Measurements from ENCODE around the gene ITPR3.

ITPR3 gene

GRCh38 chr6:33711140-33712129 lies 90.3 kb downstream of the ITPR3 start, which contains the start of gene UQCC2:
TSS of gene UQCC2 (minus strand) at chr6:33711700. CDS start at chr6:33711686, 14 bp downstream.
- Mint-ChIP-seq H3K27ac (peak within 1 kb of the TSS; percentile 97), H3K4me1 (peaks cover 55% of the 10 kb centered on the region), H3K27me3 (ENCODE audit: low read depth, poor library complexity) (peaks cover 26% of the 10 kb centered on the region), H3K9me3 (no peaks in the 10 kb centered on the region), H3K36me3 (ENCODE audit: low read depth) (peaks cover 36% of the 10 kb centered on the region), H3K4me3 (peak within 1 kb of the TSS; percentile 96)
- DNase-seq = peak; percentile 99
- TF ChIP-seq, protein P1, sequence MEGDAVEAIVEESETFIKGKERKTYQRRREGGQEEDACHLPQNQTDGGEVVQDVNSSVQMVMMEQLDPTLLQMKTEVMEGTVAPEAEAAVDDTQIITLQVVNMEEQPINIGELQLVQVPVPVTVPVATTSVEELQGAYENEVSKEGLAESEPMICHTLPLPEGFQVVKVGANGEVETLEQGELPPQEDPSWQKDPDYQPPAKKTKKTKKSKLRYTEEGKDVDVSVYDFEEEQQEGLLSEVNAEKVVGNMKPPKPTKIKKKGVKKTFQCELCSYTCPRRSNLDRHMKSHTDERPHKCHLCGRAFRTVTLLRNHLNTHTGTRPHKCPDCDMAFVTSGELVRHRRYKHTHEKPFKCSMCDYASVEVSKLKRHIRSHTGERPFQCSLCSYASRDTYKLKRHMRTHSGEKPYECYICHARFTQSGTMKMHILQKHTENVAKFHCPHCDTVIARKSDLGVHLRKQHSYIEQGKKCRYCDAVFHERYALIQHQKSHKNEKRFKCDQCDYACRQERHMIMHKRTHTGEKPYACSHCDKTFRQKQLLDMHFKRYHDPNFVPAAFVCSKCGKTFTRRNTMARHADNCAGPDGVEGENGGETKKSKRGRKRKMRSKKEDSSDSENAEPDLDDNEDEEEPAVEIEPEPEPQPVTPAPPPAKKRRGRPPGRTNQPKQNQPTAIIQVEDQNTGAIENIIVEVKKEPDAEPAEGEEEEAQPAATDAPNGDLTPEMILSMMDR (IDR thresholded peaks at IDR 0.05) = peak; percentile 45

DNA sequence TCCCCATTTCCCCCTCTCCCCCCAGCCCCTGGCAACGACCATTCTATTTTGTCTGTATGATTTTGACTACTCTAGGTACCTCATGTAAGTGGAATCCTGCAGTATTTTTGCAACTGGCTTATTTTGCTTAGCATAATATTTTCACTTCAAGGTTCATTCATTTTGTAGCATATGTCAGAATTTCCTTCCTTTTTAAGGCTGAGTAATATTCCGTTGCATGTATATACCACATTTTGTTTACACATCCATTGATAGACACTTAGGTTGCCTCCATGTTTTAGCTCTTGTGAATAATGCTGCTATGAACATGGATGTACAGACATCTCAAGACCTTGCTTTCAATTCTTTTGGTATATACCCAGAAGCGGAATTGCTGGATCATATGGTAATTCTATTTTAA lies 91.8 kb downstream of the ITPR3 start:
- TF ChIP-seq, protein P1 (IDR thresholded peaks at IDR 0.05) = no peak
- no peak overlapping the region for H3K27ac Mint-ChIP-seq
- H3K36me3 Mint-ChIP-seq (ENCODE audit: low read depth) = peaks cover 28% of the 10 kb centered on the region
- no peaks in the 10 kb centered on the region for H3K9me3 Mint-ChIP-seq
- DNase-seq = no peak
- no peak overlapping the region for H3K4me3 Mint-ChIP-seq
- H3K27me3 Mint-ChIP-seq (ENCODE audit: low read depth, poor library complexity) = peaks cover 25% of the 10 kb centered on the region
- peaks cover 62% of the 10 kb centered on the region for H3K4me1 Mint-ChIP-seq

- Mint-ChIP-seq H3K4me1 (peaks cover 65% of the 10 kb centered on the region), H3K9me3 (no peaks in the 10 kb centered on the region), H3K36me3 (ENCODE audit: low read depth) (peaks cover 19% of the 10 kb centered on the region), H3K27me3 (ENCODE audit: low read depth, poor library complexity) (peaks cover 32% of the 10 kb centered on the region), H3K4me3 (no peak overlapping the region), H3K27ac (no peak overlapping the region)
- TF ChIP-seq, protein P1 (IDR thresholded peaks at IDR 0.05) = no peak
- DNase-seq = no peak
Measured at GRCh38 chr6:33713786-33714185, 92.7 kb downstream of the ITPR3 start.

DNA sequence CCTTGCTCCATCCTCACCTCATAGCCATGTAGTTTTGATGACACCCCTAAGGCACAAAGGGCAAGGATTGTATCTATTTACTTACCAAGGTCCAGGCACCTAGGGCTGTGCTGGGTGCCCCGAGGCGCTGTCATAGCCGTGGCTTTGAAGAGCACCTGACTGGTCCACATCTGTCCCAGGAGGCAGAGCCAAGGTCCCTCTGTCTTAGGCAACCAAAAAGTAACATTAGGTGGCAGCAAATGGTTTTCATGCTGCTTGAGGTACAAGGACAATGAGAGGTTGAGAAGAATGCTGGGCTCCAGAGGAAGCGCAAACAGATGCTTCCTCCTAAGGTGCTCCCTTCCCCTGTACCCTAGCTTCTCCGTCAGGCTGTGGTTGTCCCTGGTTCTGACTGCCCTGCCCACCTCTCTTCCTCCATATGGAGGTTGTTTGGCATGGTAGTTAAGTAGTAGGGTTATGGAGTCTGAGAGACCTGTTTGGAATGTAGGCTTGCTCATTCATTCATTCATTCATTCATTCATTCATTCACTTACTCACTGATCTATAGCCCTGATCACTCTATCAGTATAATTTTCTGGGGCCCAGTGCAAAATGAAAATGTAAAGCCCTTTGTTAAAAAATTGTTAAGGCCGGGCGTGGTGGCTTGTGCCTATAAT lies 93.4 kb downstream of the ITPR3 start:
- H3K9me3 Mint-ChIP-seq = no peaks in the 10 kb centered on the region
- TF ChIP-seq, protein P1 (IDR thresholded peaks at IDR 0.05) = no peak
- DNase-seq = no peak
- peaks cover 61% of the 10 kb centered on the region for H3K4me1 Mint-ChIP-seq
- peaks cover 12% of the 10 kb centered on the region for H3K36me3 Mint-ChIP-seq (ENCODE audit: low read depth)
- H3K27me3 Mint-ChIP-seq (ENCODE audit: low read depth, poor library complexity) = peaks cover 39% of the 10 kb centered on the region
- no peak overlapping the region for H3K4me3 Mint-ChIP-seq
- no peak overlapping the region for H3K27ac Mint-ChIP-seq

DNA sequence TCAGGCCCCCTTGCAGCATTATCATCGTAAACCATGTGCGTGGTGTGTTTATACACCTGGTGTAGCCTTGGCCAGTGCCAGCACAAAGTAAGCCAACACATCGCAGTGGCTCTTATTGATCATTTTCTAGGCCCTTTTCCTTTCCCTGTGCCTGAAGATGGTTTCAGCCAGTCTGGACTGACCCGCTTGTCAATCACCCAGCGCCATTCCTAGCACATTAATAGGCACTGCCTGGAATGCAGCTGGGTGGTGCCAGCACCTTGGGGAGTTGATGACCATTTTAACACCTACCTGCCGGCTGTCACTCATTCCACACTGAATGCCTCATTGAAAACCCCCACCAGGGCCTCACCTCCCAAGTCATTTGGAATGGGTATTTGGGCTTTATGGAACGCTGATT lies 95.3 kb downstream of the ITPR3 start:
- no peak overlapping the region for H3K27ac Mint-ChIP-seq
- TF ChIP-seq, protein P1 (IDR thresholded peaks at IDR 0.05) = no peak
- H3K9me3 Mint-ChIP-seq = no peaks in the 10 kb centered on the region
- H3K4me3 Mint-ChIP-seq = no peak overlapping the region
- H3K27me3 Mint-ChIP-seq (ENCODE audit: low read depth, poor library complexity) = peaks cover 53% of the 10 kb centered on the region
- no peaks in the 10 kb centered on the region for H3K36me3 Mint-ChIP-seq (ENCODE audit: low read depth)
- DNase-seq = no peak
- H3K4me1 Mint-ChIP-seq = peaks cover 43% of the 10 kb centered on the region

All from nephron progenitor cell (in vitro differentiated cells).